Thyroid gland (tissue), 4 donors: ENCODE data around the gene RAB6B. TPM values are rescaled to one million over a fixed set of nuclear protein-coding genes. Genes with fewer than 3 reads are reported as not detected.

Experiments used
- DNase-seq, 2 donors: peaks; one replicate each; pipeline ENCODE4 v3.0.0-alpha.2; 2019
- H3K27ac ChIP-seq, 3 donors: fragments of 200-600 bp; sonication (generic); 1 replicate in 2 of 3; 2 replicates in 1 of 3; pipeline ENCODE4 v1.5.1; 2016 to 2019; ENCODE audit warnings: mild to moderate bottlenecking in 1 of 3, moderate library complexity in 1 of 3
- H3K27me3 ChIP-seq: fragments of 200-600 bp; sonication (generic); one replicate; pipeline ENCODE4 v1.5.1; 2019
- H3K36me3 ChIP-seq, 2 donors: fragments of 200-600 bp; sonication (generic); one replicate each; pipeline ENCODE4 v1.5.1; 2016 to 2019
- H3K4me1 ChIP-seq, 2 donors: fragments of 200-600 bp; sonication (generic); one replicate each; pipeline ENCODE4 v1.5.1; 2017 to 2019
- H3K4me3 ChIP-seq, 3 donors: fragments of 200-600 bp; sonication (generic); replicated peaks in 1 of 3; 1 replicate in 2 of 3; 2 replicates in 1 of 3; pipeline ENCODE4 v1.5.1; 2016; ENCODE audit warnings: mild to moderate bottlenecking in 1 of 3
- H3K9me3 ChIP-seq: fragments of 200-600 bp; sonication (generic); one replicate; pipeline ENCODE4 v1.5.1; 2017
- POLR2A ChIP-seq, 2 donors: fragments of 450-650 bp; IDR thresholded peaks; one replicate each; pipeline ENCODE4 v1.6.1; 2017; ENCODE audit warnings: antibody characterized with exemption in 2 of 2, mild to moderate bottlenecking in 2 of 2, moderate library complexity in 1 of 2
- WGBS, 2 donors: methylation state at CpG; one replicate each; pipeline ENCODE4 v1.1.5; 2017; 5-methylcytosine and 5-hydroxymethylcytosine counted together
- intact Hi-C: fragments of 100-400 bp; cut with DNase I; formaldehyde crosslinking; loops from one replicate; pipeline ENCODE4 v1.15.1; 2023
- total RNA-seq, 4 donors: library from RNA; depleted of rRNA; stranded (reverse); fragments of >200 nt; gene quantifications; one replicate each; pipeline ENCODE4 v1.2.3, GENCODE V29; 2016
- TF ChIP-seq, protein P1 (sequence below), 6 experiments: fragments of 200-600 bp in 3 of 6; fragments of 450-650 bp in 3 of 6; sonication (generic) in 3 of 6; IDR thresholded peaks; one replicate each; pipeline ENCODE4 v1.5.1; 2016 to 2019; ENCODE audit warnings: antibody characterized with exemption in 6 of 6, mild to moderate bottlenecking in 2 of 6, inconsistent platforms in 1 of 6, moderate library complexity in 1 of 6

The RAB6B gene
- total RNA-seq, 4 donors from 2014 or later, result 4.4 to 6.2 (median 5.6) TPM

DNA sequence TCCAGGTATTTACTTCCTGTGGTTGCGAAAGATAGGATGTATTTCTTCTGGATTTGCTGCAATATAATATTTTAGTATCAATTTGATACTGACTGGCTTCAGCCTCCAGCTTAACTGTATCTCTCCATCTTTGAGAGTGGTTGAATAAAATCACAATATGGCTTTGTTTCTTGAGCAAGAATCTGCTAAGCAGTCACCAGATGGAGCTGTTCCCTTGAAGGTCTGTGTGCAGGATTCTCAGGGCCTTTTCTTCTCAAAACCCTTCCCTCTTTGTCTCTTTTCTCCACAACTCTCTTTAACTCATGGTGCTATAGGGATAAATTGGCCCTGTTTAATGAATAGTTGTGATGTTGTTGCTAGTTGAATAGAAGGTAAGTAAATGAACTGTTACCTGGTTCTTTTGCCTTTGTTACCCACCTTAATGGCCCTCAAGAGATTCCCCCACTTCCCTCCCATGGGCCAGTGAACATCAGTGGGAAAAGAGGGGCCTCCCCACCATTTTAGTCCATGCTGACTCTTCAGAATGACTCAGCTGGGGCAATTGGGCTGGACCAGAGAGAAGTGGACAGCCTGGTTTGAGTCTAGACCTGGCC lies 34.8 kb upstream of the RAB6B start:
- Histone ChIP-seq H3K4me3 (no peak overlapping the region), H3K36me3 (no peaks in the 10 kb centered on the region), H3K27ac (no peak overlapping the region), H3K9me3 (no peaks in the 10 kb centered on the region), H3K27me3 (no peaks in the 10 kb centered on the region), H3K4me1 (peaks cover 0 to 6% of the 10 kb centered on the region in 2 donors)
- peak; percentile 22 to 28 for DNase-seq
- WGBS, 2 donors, result 78 to 96% methylated on average over 1 of the region's 1 CpG
- no peak for TF ChIP-seq POLR2A (IDR thresholded peaks at IDR 0.05)
- TF ChIP-seq, protein P1, sequence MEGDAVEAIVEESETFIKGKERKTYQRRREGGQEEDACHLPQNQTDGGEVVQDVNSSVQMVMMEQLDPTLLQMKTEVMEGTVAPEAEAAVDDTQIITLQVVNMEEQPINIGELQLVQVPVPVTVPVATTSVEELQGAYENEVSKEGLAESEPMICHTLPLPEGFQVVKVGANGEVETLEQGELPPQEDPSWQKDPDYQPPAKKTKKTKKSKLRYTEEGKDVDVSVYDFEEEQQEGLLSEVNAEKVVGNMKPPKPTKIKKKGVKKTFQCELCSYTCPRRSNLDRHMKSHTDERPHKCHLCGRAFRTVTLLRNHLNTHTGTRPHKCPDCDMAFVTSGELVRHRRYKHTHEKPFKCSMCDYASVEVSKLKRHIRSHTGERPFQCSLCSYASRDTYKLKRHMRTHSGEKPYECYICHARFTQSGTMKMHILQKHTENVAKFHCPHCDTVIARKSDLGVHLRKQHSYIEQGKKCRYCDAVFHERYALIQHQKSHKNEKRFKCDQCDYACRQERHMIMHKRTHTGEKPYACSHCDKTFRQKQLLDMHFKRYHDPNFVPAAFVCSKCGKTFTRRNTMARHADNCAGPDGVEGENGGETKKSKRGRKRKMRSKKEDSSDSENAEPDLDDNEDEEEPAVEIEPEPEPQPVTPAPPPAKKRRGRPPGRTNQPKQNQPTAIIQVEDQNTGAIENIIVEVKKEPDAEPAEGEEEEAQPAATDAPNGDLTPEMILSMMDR (IDR thresholded peaks at IDR 0.05), result peak in 4 of 6 experiments; percentile 52 to 70 (median 62)
- intact Hi-C loops, result loop anchor here (10.0 kb wide), 1 partner anchor 284 kb away; no protein-coding TSS in a partner anchor

DNA sequence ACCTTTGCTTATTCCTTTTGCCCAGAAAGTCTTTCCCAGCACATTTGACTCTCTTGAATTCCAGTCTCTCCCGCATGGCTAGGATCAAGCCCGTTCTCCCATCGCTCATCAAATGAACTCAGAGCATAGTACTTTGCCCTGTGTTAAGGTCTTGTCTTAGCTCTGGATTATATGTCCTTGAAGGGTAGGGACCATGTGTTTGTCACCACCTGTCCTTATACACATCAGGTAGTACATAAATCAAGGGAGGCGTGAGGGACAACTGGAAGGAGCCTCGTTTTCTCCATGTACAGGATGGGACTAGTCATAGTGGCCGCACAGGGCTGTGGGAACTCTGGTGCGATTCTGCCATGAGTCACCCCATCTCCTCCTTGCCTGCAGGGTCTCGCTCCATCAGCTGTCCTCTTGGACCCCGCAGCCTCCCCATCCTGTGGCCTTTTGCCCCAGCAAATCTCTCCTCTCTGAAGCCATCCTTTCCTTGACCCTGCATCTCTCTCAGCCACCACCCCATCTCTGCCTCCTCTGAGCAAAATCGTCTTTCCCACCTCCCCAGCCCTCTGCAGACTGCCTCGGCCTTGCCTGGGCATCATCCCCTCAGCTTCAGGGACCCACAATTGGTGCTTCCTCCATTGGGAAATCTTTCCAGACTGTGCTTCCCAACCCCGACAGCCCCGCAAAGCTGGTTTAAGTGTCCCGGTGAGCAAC lies 33.4 kb upstream of the RAB6B start:
- no peak overlapping the region for H3K27ac ChIP-seq
- H3K36me3 ChIP-seq, result no peaks in the 10 kb centered on the region
- WGBS, 2 donors, result 82 to 86% methylated on average over 14 of the region's 14 CpGs
- no peaks in the 10 kb centered on the region for H3K9me3 ChIP-seq
- intact Hi-C loops, result loop anchor here (5.0 kb wide), 1 partner anchor 107 kb away; no protein-coding TSS in a partner anchor
- no peaks in the 10 kb centered on the region for H3K27me3 ChIP-seq
- TF ChIP-seq, protein P1 (IDR thresholded peaks at IDR 0.05), result no peak
- TF ChIP-seq POLR2A (IDR thresholded peaks at IDR 0.05), result no peak
- H3K4me3 ChIP-seq, result no peak overlapping the region
- DNase-seq, result no peak
- H3K4me1 ChIP-seq, result peaks cover 0 to 6% of the 10 kb centered on the region in 2 donors

DNA sequence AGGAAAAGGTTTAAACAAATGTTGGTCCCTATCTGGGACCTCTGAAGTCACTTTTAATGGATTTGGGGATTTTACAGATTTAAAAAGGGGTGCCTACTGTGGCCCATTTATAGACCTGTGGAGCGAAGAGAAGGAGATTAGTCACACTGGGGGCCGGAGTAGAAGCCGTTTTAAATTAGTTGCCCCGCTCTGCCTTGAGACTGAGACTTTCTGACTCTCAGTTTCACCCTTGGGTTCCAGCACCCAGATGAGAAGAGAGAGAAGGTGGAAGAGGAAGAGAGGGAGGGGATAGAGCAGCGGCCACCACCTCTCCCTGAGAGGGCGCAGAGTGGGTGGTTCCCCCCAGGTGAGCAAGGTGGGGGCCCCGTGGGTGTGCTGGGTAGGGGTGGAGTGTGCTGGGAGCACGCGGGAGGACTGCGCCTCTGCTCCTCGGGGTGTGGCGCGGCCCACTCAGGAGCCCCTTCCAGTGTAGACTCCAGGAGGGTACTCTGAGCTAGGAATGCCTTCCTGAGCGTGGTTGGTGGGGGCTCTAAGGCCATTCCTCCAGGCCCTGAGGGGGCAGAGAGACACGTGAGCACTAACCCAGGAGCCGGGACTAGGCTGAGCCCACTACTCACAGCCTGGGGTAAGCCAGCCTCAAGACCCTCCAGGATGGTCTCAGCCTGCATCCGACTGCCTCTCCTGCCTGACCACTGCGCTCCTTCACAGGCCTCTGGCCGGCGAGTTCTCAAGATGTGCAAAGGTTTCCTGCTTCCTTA lies 32.6 kb upstream of the RAB6B start:
- 70 to 77% methylated on average over 18 to 20 of the region's 20 CpGs for WGBS, 2 donors

DNA sequence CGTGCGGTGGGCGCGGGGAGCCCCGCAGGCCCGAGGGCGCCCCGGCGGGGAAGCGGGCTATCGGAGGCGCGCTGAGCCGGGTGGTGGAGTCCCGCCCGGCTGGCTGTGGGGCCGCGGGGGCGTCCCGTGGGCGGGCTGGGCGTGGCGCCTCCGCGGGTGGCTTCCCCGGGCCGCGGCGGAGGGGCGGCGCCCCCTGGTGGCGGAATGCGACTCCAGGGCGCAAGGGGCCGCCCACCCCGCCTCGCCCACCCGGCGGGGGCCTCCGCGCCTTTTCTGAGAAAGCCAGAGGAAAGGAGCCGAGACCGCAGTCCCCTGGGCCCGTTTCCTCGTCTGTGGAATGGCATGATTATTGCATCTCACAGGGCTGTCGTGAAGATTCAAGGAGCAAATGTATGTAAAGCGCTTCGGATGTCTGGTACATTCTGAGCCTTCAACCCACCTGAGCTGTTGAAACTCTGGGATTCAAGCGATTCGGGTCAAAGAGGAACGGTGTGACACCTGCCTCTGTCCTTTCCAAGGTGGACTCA lies 31.9 kb upstream of the RAB6B start:
- WGBS, 2 donors, result 9 to 18% methylated on average over 5 to 13 of the region's 51 CpGs
- intact Hi-C loops, result loop anchor here (5.0 kb wide), 1 partner anchor 105 kb away; no protein-coding TSS in a partner anchor
- Histone ChIP-seq H3K4me3 (peak overlapping the region in 2 of 3 donors; percentile 32 to 43), H3K36me3 (no peaks in the 10 kb centered on the region), H3K9me3 (no peaks in the 10 kb centered on the region), H3K27me3 (no peaks in the 10 kb centered on the region), H3K4me1 (peaks cover 0 to 6% of the 10 kb centered on the region in 2 donors), H3K27ac (no peak overlapping the region)
- DNase-seq, result peak; percentile 67 to 68
- TF ChIP-seq, protein P1 (IDR thresholded peaks at IDR 0.05), result peak in 5 of 6 experiments; percentile 35 to 98 (median 82)
- TF ChIP-seq POLR2A (IDR thresholded peaks at IDR 0.05), result no peak

More for the DNA sequence above, 32.6 kb upstream of the RAB6B start:
- Histone ChIP-seq H3K4me3 (peak overlapping the region in 1 of 3 donors; percentile 43), H3K27me3 (no peaks in the 10 kb centered on the region), H3K27ac (no peak overlapping the region), H3K36me3 (no peaks in the 10 kb centered on the region), H3K4me1 (peaks cover 0 to 6% of the 10 kb centered on the region in 2 donors), H3K9me3 (no peaks in the 10 kb centered on the region)
- DNase-seq, result no peak
- intact Hi-C loops, result loop anchor here (5.0 kb wide), 1 partner anchor 106 kb away; no protein-coding TSS in a partner anchor
- TF ChIP-seq, protein P1 (IDR thresholded peaks at IDR 0.05), result no peak
